GM12891 (cell line): ENCODE data around the gene BCL2L13.

Experiments
- PAX5 ChIP-seq: IDR thresholded peaks from 2 replicates; pipeline ENCODE4 v1.6.1; 2011; ENCODE audit warnings: low read length, moderate library complexity, mild to moderate bottlenecking; ENCODE audit not compliant: insufficient read depth, severe bottlenecking
- POLR2A ChIP-seq: IDR thresholded peaks from 2 replicates; pipeline ENCODE4 v1.6.1; 2011; ENCODE audit warnings: low read depth, low read length, control low read depth
- POLR2AphosphoS5 ChIP-seq: IDR thresholded peaks from 2 replicates; pipeline ENCODE4 v1.6.1; 2011; ENCODE audit warnings: low read depth, low read length, control low read depth
- POU2F2 ChIP-seq: IDR thresholded peaks from 2 replicates; pipeline ENCODE4 v1.6.1; 2011; ENCODE audit warnings: low read depth, mild to moderate bottlenecking, control low read depth, low read length, moderate library complexity
- SPI1 ChIP-seq: IDR thresholded peaks from 2 replicates; pipeline ENCODE4 v1.6.1; 2011; ENCODE audit warnings: low read depth, low read length, control low read depth
- TAF1 ChIP-seq: IDR thresholded peaks from 2 replicates; pipeline ENCODE4 v1.6.1; 2011; ENCODE audit warnings: low read depth, low read length, control low read depth

DNA sequence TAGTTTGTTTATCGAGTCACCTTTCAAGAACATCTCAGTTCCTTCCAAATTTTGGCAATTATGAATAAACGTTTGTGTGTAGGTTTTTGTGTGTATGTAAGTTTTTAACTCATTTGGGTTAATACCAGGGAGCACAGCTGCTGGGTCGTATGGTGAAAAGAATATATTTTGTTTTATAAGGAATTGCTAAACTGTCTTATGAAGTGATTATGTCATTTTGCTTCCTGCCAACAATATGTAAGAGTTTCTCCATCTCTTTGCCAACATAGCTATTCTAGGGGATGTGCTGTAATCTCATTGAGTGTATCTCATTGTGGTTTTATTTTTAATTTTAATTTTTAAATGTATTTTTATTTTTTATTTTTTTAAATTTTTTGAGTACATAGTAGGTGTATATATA is 27.3 kb downstream of the BCL2L13 start:
- TF ChIP-seq POLR2A = no peak
- TF ChIP-seq POU2F2 = no peak
- TF ChIP-seq SPI1 = no peak
- TF ChIP-seq TAF1 = no peak
- no peak for TF ChIP-seq POLR2AphosphoS5
- TF ChIP-seq PAX5 = no peak
